GM19372 (cell line): Measurements from ENCODE around the gene BAHCC1.
A peak's percentile ranks its signal among the peaks of the same experiment; 100 is the strongest.

Source experiments
- ATAC-seq: cut with Tn5 transposase; IDR thresholded peaks from one replicate; pipeline ENCODE4 v1.9.1; 2021; ENCODE audit warnings: mild to moderate bottlenecking, low read depth, moderate library complexity; ENCODE audit not compliant: unreplicated experiment

BAHCC1 gene

DNA sequence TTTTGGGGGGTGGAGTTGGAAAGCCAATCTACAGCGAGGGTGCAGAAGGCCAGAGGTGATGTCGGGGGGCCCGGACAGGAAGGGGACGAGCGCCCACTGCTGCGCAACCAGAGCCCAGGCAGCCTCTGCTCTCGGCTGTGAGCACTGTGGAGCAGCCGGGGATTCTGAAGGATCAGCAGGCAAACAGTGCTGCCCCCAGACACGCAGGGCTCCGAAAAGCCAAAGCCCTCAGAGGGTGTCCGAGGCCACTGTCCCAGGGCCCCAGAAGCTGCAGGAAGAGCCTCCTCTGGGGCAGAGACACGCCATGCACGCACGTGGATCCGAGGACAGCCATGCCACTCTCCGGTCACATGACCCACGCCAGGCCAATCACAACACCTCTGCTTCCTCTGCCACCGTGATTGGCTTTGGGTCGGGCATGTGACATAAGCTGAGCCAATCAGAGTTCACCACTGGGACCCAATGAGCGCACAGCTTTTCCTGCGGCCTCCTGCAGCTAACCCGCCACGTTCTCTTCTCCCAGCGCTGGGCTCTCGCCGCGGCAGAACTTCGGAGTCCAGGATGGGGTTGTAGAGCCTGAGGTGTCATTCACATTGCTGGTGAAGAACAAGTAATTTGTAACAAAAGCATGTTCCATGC, 76.7 kb downstream of the BAHCC1 start:
- ATAC-seq = no peak

DNA sequence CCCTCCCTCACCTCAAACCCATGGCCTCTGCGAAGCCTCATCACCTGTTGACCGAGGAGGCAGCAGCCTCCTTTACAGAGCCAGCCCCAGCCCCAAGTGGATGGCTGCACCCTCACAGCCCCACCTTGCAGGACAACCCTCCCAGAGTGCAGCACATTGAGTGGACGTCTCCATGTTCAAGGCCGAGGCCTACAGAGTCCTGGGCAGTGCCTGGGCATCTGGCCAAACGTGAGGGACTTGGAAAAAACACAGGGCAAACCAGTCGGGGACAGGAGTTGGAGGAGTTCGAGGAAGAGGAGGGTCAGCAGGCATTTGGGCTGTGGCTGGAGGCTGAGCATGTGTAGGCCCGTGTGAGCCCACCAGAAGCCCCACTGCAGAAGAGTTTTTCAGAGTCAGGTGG, 77.8 kb downstream of the BAHCC1 start:
- no peak for ATAC-seq

DNA sequence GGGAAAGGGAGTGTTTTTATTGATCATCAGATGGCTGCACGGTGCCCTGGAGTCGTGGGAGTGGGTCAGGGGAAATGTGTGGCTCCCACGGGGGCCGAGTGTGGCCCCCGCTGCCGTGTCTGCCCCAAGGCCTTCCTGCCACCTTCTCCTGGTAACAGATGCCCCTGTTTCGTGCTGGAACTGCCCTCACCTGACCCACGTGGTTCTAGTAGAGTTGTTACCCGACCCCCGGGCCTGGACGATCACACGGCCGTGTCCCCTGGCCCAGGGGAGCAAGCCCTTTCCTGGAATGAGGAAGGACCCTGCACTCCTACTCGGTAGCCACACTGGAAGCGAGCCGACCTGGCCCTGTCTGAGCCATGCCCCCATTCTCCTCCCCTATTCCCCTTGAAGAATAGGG, 79.7 kb downstream of the BAHCC1 start:
- ATAC-seq = no peak

DNA sequence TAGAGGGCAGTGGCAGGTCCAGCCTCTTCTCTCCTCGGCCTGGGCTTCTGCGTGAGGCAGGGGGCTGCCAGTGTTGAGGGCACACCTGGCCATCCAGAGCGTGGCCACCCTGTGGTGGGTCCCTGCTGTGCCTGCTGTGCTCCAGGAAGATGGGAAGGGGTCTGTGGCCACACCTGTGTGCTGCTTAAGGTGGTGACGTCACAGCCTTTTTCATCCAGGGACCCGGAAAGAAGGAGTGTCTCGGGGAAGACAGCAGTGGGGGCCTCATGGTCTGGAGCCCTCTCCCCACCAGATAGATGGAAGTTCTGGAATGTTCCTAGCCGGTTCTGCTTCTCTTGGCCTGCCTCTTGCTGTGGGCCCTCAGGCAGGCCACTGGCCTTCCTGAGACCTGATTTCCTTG, 80.8 kb downstream of the BAHCC1 start:
- ATAC-seq = no peak

DNA sequence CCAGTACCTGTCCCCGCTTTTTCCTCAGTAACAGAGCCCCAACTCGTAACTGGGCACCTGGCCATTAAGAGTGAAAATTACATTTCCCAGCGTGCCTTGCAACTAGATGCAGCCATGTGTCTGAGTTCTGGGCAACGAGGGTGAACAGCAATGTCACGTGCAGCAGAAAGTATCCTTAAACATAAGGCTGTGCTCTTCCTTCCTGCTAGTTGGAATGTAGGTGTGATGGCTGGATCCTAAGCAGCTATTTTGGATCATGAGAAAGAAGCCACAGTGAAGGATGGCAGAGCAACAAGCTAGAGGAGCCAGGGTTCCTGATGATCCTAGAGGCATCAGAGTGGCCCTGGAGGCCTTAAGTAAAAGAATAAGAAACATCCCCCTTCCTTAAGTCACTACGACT, 81.4 kb downstream of the BAHCC1 start:
- no peak for ATAC-seq

DNA sequence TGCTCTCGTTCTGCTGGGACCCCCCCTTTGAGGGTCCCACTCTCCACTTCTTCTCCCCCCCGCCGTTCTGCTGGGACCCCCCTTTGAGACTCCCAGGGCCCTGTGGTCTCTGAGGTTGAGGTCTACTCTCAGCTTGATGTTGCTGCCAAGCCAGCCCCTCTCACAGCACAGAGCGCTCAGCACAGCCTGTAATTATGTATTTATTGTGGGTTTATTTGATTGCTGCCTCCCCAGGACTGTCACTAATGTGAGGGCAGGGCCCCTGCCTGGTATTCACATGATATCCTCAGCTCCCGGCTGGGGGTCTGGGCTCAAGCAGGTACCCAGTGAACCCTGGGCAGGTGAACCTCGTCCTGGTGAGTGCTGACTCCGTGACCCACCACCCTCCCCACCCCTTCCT, 81.9 kb downstream of the BAHCC1 start:
- ATAC-seq = no peak

DNA sequence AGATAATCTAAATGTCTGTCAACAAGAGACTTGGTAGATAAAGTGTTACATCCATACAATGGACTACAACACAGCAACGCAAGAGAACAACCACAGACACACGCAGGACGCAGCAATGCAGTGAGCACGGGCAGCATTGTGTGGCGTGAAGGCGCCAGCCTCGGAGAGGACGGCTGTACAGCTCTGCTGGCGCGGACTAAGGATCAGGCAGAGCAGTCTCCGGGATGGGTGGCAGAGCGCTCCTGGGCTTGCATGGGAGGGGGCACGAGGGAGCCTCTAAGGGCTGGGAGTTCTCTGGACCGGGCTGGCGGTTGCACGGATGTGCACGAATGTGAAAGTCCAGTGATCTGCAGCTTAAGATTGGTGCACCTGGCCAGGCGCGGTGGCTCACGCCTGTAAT, 82.9 kb downstream of the BAHCC1 start:
- no peak for ATAC-seq

DNA sequence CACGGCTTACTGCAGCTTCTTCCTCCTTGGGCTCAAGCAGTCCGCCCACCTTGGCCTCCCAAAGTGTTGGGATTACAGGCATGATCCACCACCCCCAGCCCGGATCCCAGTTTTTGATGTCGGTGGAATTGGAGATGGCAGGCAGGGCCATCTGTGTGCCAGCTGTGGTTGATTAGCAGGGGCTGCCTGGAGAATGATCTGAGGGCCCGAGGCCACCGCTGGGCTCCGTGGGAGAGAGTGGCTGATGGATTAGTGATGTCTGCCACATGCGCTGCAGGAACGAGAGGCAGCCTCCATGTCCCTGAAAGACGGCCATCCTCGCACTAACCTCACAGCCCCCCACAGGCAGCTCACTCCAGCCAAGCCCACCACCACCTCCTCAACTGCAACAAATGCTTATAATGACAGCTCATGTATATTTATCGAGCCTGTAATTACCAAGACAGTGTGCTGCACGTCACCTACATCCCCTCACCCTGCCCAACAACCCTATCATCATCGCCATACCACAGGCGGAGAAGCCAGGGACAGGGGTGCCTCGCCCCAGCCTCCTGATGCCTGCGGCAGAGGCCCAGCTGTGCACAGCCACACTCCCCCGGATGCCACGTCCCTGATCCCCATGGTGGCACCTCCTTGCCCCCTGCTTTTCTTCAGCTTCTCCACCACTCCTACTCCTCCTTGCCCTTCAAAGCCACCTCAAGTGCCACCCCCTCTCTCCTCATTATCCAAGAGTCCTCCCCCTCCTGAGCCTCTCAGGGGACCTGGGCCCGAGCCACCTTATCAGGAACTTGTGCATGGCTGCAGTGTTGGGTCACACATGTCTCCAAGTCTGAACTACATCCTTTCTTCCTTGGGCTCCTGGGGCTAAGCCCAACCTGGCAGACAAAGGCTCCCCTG, 84.2 kb downstream of the BAHCC1 start:
- ATAC-seq = no peak

DNA sequence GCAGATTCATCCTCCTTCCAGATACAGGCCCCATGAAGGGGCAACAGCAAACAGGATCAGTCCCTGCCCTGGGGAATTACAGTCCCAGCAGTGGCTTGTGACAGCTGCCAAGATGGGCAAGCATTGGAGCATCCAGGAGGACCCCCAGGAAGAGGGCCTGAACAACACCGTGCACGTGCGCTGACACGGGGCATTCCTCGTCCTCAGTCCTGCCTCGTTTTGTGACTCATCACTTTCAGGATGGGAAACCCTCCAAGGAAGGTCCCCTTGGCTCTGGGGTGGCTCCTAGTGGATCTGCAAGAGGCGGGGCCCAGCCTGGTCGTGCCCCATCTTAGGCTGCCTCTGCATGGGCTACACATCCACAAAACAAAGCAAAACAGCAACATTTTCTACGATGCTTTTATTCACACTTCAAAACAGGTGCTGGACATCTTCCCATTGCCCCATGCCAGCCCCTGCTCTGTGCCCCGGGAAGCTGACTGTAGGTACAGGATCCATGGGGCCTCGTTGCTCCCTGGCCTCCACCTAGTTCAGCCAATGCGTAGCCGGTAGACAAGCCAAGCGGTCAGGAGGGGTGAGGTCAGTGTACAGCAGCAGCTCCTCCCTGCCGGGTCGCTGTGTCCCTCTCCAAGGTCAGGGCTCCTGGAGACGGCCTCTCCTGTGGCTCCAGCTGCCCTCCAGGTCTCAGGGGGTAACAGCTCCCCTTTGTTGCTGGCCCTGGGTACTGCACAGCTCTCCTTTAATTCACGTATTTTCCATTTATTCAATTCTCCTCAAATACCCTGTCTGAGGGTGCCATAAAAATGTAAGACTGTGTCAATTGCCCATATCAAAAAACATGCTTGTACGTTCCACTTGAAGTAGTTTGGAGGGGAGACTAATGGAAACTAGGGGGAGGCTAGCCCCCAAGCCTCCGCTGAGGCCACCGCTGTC, 85.1 kb downstream of the BAHCC1 start:
- ATAC-seq = no peak

DNA sequence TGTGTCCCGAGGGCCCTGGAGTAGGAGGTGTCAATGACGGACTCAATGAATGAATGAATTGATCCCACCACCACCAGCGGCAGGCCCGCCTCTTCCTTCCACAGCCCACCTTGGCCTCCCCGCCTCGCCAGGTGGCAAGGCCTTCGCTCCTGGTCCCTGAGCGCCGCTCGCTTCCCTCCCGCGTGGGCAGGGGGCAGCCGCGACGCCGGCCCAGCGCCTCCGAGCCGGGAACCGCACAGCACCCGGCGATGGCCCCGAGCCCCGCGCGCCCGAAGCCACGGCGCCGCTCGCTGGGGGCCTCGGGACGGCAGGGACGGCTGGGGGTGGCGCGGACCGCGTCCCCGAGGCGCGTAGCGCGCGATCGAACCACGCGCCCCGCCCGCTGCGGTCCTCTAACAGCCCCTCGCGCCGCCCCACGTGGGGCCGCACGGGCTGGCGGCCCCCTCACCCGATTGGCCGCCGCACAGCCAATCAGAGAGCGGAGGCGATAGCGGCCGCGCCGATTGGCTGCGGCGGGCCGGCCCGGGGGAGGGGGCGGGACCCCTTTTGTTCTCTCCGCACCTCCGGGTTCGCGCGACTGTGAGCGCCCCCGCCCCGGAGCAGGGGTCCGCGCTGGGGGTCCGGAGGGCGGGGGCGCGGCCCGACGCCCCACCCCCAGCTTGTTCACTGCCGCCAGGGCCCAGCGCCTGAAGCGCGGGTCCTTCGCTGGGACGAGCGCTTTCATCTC, 86.0 kb downstream of the BAHCC1 start:
- no peak for ATAC-seq

DNA sequence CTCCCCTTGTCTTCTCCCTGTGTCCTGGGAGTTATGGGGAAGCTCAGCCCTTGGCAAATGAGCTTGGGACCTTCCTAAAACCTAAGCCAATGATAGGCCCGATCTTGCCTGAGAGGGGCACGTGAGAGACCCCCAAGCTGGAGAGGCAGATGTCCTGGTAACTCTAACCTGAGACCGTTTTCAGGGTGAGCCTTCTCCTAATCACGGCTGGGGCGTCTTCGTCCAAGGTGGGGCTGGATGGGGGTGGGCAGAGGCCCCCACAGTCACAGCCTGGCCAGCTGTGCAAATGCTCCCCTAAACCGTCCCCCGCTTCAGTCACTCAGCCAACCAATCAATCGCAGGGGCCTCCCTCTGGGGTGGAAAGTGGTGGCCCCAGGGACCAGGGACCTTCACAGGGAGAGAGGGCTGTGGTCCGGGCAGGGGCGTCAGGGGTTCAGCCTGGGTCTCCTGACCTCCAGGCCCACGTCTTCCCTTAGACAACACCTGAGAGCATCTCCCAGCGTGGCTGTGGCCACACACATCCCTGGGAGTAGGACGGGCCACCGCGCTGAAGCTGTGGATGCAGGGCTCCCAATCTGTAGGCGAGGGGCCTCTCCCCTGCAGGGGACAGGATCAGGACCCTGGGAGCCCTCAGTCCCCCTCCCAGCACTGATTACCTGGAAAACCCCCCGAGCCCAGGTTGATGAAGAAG, 86.7 kb downstream of the BAHCC1 start:
- no peak for ATAC-seq

DNA sequence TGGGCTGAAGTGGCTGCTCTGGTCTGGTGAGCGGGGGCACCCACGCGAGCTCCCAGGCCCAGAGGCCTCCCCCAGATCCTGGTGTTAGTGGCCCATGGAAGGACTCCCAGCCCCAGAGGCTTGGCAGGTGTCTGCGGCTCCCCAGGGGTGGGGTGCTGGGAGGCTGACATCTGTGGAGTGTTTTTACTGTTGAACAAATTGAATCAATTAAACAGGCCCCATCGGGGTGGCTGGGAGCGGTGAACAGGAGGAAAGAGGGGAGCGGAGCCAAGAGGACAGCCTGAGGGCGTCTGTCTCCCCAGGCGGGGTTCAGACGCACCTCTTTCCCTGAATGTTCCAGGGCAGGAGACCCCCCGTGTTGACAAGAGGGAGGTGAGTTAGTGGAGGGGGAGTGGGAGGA, 87.4 kb downstream of the BAHCC1 start:
- ATAC-seq = no peak

DNA sequence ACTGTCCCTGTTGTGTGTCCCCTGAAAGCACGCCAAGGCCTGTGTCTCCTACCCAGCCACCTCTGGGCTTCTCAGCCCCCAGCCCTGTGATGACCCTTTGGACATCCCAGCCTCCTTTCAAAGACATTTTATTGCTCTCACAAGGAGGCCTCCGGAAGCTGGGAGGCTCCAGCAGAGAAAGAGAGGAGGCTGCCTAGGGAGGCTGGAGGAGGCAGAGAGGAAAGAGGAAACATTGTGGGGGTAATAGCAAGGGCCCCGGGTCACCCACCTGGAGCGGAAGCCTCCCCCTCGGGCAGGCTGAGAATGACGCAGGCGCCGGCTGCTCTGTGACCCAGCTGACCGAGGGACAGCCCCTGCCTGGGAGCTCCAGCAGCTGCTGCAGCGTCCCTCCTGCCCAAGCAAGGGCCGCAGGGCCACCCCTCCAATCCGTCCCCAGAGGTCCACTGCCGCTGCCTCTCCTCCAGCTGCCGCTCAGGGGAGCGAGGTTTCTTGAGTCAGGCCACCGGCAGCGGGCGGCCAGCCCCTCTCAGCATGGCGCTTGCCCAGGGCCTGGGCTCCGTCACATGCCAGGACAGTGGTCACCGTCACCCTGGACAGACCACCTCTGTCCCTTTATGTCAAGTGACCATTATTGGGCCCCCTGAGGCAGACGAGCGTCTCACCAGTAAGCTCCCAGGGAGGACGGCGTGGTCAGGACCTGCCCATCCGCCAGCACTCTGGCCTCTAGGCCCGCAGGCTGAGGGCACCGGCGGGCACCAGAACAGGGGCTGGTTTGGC, 88.0 kb downstream of the BAHCC1 start:
- no peak for ATAC-seq

DNA sequence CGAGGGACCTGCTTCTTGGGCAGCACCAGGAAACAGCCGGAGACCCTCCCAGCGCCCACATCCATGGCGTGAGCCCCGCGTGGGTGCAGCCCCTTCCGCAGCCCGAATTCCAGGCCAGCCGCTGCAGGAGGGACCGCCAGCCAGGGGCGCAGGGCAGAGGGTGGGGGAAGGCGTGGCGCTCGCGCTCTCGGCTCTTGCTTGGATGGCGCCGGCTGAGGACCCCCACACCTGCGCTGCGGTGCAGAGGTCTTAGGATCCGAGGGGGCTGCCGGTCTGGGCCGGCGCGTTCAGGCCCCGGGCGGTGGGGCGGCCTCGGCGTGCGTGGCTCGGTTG, 88.6 kb downstream of the BAHCC1 start:
- ATAC-seq = no peak

DNA sequence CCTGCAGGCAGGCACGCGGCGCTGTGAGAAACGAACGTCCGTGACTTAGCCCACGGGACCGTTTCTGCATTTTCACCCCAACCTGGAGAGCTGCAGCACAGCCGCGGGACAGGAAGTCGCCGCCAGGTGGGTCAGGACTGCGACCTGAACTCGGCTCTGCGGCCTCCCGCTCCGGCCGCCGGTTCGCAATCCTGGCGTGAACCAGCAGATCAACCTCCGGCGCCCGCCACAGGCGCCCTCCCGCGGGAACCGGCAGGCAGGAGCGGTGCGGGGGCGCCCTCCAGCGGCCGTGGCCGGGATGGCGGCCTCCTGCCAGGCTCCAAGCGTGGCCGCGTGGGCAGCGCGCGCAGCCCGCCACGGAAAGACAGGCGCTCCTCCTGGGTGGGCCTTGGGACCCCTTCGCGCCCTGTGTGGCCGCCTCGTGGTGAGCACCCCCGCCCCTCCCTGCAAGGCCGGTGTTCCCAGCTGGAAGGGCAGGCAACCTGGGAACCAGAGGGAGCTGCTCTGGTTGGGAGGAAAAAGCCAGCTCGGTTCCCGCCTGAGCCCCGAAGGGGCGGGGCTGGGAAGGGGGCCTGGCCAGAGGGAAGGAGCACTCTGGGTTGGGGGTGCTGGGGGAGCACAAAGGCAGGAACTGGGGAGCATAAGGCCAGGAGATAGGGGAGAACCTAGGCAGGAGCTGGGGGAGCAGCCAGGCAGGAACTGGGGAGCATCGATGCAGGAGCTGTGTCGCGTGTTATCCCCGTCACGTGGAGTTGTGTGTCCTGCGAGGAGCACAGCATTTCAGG, 89.1 kb downstream of the BAHCC1 start:
- ATAC-seq = peak; percentile 59

DNA sequence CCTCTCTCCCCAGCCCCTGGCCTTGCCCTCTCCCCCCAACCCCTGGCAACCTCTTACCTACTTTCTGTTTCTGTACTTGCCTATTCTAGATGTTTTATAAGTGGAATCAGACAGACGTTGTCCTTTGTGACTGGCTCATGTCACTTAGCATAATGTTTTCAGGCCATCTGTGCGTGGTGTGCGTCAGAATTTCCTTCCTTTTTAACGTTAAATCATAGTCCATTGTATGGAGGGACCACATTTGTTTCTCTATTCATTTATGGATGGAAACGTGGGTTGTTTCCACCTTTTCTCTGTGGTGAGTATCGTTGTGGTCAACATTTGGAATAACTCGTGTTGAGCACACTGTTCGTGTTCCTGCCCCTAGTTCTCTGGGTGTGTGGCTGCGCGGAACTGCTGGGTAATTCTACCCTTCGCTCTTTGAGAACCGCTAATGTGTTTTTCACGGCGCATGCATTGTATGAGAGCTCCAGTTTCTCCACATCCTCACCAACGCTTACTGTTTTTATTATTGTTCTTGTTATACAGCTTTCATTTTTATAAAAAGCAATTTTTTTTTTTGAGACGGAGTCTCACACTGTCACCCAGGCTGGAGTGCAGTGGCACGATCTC, 91.0 kb downstream of the BAHCC1 start:
- no peak for ATAC-seq

DNA sequence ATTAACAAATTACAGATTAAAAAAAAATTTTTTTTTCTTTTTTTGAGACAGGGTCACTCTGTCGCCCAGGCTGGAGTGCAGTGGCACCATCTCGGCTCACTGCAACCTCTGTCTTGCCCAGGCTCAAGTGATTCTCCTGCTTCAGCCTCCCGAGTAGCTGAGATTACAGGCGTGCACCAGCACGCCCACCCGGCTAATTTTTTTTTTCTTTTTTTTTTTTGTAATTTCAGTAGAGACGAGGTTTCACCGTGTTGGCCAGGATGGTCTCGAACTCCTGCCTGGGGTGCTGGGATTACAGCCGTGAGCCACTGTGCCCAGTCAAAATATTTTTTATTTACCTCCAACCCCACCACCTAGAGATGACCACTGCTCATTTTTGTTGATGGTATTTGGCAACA, 91.8 kb downstream of the BAHCC1 start:
- ATAC-seq = no peak
